Osteocyte (in vitro differentiated cells): Measurements from ENCODE around the gene CS. TPM values are rescaled to one million over a fixed set of nuclear protein-coding genes. Genes with fewer than 3 reads are reported as not detected.
"Not testable (repeated sequence)": the region's sequence is repeated elsewhere in the genome, so short reads cannot be mapped to it uniquely, and the experiment has no call there.

Experiments
- DNase-seq: peaks from one replicate; pipeline ENCODE4 v3.0.0; 2021; ENCODE audit warnings: mixed read lengths; ENCODE audit not compliant: unreplicated experiment; ENCODE audit errors: extremely low spot score
- H3K27ac Mint-ChIP-seq: one replicate; pipeline ENCODE4 v1.8.0; 2021; ENCODE audit warnings: mild to moderate bottlenecking, mixed read lengths; ENCODE audit not compliant: unreplicated experiment
- H3K27me3 Mint-ChIP-seq: one replicate; pipeline ENCODE4 v1.8.0; 2021; ENCODE audit warnings: mixed read lengths; ENCODE audit not compliant: unreplicated experiment
- H3K36me3 Mint-ChIP-seq: one replicate; pipeline ENCODE4 v1.8.0; 2021; ENCODE audit warnings: mixed read lengths; ENCODE audit not compliant: unreplicated experiment
- H3K4me1 Mint-ChIP-seq: one replicate; pipeline ENCODE4 v1.8.0; 2021; ENCODE audit warnings: mixed read lengths; ENCODE audit not compliant: unreplicated experiment
- H3K4me3 Mint-ChIP-seq: one replicate; pipeline ENCODE4 v1.8.0; 2021; ENCODE audit warnings: mild to moderate bottlenecking, moderate library complexity, mixed read lengths; ENCODE audit not compliant: unreplicated experiment
- H3K9me3 Mint-ChIP-seq: one replicate; pipeline ENCODE4 v1.8.0; 2021; ENCODE audit warnings: mixed read lengths; ENCODE audit not compliant: unreplicated experiment
- CTCF ChIP-seq: fragments of 200-600 bp; sonication (generic); IDR thresholded peaks from 2 replicates; pipeline ENCODE4 v1.5.0; 2021; ENCODE audit warnings: antibody characterized with exemption, mild to moderate bottlenecking, moderate library complexity
- total RNA-seq: library from RNA; stranded (reverse); gene quantifications from 2 replicates; pipeline ENCODE4 v1.2.1, GENCODE V29; 2021

The CS gene
- total RNA-seq, 1 donor from 2014 or later, result 199 TPM

DNA sequence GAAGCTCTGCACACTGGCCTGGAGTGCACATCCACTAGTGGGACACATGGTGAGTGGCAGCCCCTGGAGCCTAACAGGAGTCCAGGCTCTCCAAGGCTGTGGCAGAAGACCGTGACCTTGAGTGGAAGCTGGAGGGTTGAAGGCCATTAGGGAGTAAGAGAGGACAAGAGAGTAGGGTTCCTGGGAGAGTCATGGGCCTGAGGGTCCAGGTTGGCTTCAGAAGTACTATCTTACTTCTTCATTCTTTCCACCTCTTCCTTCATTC is 39.0 kb upstream of the CS start:
- no peak overlapping the region for H3K27ac Mint-ChIP-seq
- H3K27me3 Mint-ChIP-seq, result no peaks in the 10 kb centered on the region
- DNase-seq, result no peak
- no peak for TF ChIP-seq CTCF
- H3K9me3 Mint-ChIP-seq, result no peaks in the 10 kb centered on the region
- peaks cover 7% of the 10 kb centered on the region for H3K4me1 Mint-ChIP-seq
- H3K36me3 Mint-ChIP-seq, result peaks cover 12% of the 10 kb centered on the region
- no peak overlapping the region for H3K4me3 Mint-ChIP-seq

DNA sequence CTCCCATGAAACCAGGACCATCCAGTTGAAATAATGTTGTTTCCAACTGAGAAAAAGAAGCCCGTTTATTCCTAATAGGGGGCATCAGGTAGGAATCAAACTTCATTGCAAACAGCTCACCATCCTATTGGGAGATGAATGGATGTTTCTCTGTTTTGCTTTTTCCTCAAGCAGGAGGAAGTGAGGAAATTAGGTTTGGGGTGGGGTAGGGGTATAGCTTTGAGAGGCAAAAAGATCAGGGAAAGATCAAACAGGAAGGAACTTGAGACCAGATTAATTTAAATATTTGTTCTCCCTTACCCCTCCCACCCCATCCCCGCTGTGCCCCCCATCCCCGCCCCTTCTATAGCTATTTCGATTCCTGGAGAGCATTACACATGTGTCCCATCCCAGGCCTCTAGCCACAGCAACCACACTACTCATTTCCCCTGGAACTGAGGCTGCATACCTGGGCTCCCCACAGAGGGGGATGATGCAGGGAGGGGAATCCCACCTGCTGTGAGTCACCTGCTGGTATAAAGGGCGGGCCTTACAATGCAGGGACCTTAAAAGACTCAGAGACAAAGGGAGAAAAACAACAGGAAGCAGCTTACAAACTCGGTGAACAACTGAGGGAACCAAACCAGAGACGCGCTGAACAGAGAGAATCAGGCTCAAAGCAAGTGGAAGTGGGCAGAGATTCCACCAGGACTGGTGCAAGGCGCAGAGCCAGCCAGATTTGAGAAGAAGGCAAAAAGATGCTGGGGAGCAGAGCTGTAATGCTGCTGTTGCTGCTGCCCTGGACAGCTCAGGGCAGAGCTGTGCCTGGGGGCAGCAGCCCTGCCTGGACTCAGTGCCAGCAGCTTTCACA is 38.4 kb upstream of the CS start, which contains the start of gene IL23A:
IL23A (plus strand) TSS at position 577 of the 850 bp plus-strand sequence; CDS start at position 738, 161 bp downstream.
- Mint-ChIP-seq H3K27ac (no peak within 1 kb of the TSS), H3K27me3 (no peaks in the 10 kb centered on the region), H3K4me3 (no peak within 1 kb of the TSS), H3K9me3 (no peaks in the 10 kb centered on the region), H3K36me3 (peaks cover 7% of the 10 kb centered on the region), H3K4me1 (peaks cover 7% of the 10 kb centered on the region)
- no peak for TF ChIP-seq CTCF
- no peak for DNase-seq

GRCh38 chr12:56337753-56338251 is 37.7 kb upstream of the CS start:
- Mint-ChIP-seq H3K9me3 (no peaks in the 10 kb centered on the region), H3K27ac (no peak overlapping the region), H3K27me3 (no peaks in the 10 kb centered on the region), H3K4me3 (no peak overlapping the region), H3K4me1 (peaks cover 14% of the 10 kb centered on the region), H3K36me3 (no peaks in the 10 kb centered on the region)
- TF ChIP-seq CTCF, result no peak
- no peak for DNase-seq

DNA sequence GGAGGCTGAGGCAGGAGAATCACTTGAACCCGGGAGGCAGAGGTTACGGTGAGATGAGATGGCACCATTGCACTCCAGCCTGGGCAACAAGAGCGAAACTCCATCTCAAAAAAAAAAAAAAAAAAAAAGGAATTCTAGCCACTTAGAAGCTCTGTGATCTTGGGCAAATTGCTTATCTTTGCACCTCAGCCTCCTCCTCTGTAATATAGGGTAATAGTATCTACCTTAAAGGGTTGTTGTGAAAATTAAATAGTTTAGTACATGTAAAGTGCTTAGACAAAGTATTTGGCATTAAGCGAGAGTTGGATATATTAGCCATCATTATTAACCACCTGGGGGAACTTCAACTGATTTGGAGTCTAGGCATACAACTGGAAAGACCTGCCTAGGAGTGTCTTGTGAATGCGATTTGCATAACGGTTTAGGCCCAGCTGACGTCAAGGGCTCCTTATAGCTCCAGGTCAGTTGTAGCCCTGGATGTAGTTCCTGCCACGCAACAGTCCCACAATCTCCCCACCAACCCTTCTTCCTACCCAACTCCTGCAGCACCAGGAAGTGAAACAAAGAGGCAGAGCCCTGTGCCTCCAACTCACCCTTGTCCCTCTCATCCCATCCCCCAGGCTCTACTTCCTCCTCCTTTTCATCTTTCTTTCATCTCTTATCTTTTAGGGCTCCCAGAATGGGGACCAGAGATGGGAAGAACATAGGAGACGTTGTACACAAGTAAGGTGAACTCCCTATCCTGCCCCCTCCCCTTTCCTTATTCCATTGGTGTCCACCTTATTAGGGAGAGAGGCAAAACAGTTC is 36.4 kb upstream of the CS start:
- H3K9me3 Mint-ChIP-seq, result no peaks in the 10 kb centered on the region
- no peak overlapping the region for H3K4me3 Mint-ChIP-seq
- H3K27ac Mint-ChIP-seq, result no peak overlapping the region
- H3K36me3 Mint-ChIP-seq, result no peaks in the 10 kb centered on the region
- H3K27me3 Mint-ChIP-seq, result no peaks in the 10 kb centered on the region
- H3K4me1 Mint-ChIP-seq, result peaks cover 17% of the 10 kb centered on the region
- no peak for TF ChIP-seq CTCF
- DNase-seq, result no peak

DNA sequence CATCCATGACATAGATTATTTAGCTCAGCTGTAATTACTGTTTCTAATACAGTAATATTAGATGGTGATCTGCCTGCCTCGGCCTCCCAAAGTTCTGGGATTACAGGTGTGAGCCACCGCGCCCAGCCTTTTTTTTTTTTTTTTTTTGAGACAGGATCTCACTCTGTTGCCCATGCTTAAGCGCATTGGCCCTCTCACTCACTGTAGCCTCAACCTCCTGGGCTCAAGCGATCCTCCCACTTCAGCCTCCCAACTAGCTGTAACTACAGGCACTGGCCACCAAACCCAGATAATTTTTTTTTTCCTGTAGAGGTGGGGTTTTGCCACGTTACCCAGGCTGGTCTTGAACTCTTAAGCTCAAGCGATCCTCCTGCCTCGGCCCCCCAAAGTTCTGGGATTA is 35.4 kb upstream of the CS start:
- peaks cover 17% of the 10 kb centered on the region for H3K4me1 Mint-ChIP-seq
- not testable (repeated sequence) for H3K4me3 Mint-ChIP-seq, H3K9me3 Mint-ChIP-seq, H3K27me3 Mint-ChIP-seq, DNase-seq, H3K27ac Mint-ChIP-seq, H3K36me3 Mint-ChIP-seq
